IMR-90 (cell line): ENCODE measurements around the gene GHR. TPM values are rescaled to one million over a fixed set of nuclear protein-coding genes. Genes with fewer than 3 reads are reported as not detected.

Experiments used
- ATAC-seq: fragments of 200-7000 bp; cut with Tn5 transposase; 2 replicates; pipeline ENCODE4 v1.9.1; 2020; ENCODE audit warnings: low read depth, mild to moderate bottlenecking, moderate library complexity
- BruUV-seq: library from RNA; stranded (reverse); fragments of 400-500 nt; replicated peaks from 2 replicates; lab custom pipeline; 2021; lab: Mats Ljungman, UMichigan
- CTCF ChIA-PET: fragments of 300-600 bp; formaldehyde crosslinking; extraction: SDS; loops from one replicate; lab custom pipeline; 2021; ENCODE audit warnings: antibody characterized with exemption; lab: Yijun Ruan, JAX
- POLR2A ChIA-PET: fragments of 300-600 bp; sonication (Branson Sonifier 250); formaldehyde crosslinking; loops from one replicate; lab custom pipeline; 2022; ENCODE audit warnings: antibody characterized with exemption; ENCODE audit not compliant: unreplicated experiment; lab: Charles Lee
- DNase-seq: peaks from one replicate; pipeline ENCODE4 v3.0.0; 2013
- H2AFZ ChIP-seq: replicated peaks from 2 replicates; pipeline ENCODE3; 2013; ENCODE audit warnings: low read length, mild to moderate bottlenecking; ENCODE audit not compliant: poor library complexity
- H2AK5ac ChIP-seq: 2 replicates; pipeline ENCODE4 v1.6.1; 2013; ENCODE audit warnings: low read depth, low read length, inconsistent platforms
- H2AK9ac ChIP-seq: replicated peaks from 2 replicates; pipeline ENCODE3; 2013; ENCODE audit warnings: mild to moderate bottlenecking, low read depth, low read length, moderate library complexity; ENCODE audit not compliant: poor library complexity
- H2BK120ac ChIP-seq: 2 replicates; pipeline ENCODE4 v1.6.1; 2013; ENCODE audit warnings: low read depth, low read length, inconsistent platforms
- H2BK15ac ChIP-seq: 3 replicates; pipeline ENCODE4 v1.6.1; 2013; ENCODE audit warnings: low read depth, low read length, inconsistent platforms
- H2BK20ac ChIP-seq: 2 replicates; pipeline ENCODE4 v1.6.1; 2013; ENCODE audit warnings: low read depth, mild to moderate bottlenecking, inconsistent platforms, low read length, moderate library complexity
- H2BK5ac ChIP-seq: 2 replicates; pipeline ENCODE4 v1.6.1; 2013; ENCODE audit warnings: mild to moderate bottlenecking, low read depth, low read length, inconsistent platforms; ENCODE audit not compliant: poor library complexity, severe bottlenecking
- H3K14ac ChIP-seq: replicated peaks from 2 replicates; pipeline ENCODE4 v1.6.1; 2013; ENCODE audit warnings: low read depth, low read length, inconsistent platforms
- H3K18ac ChIP-seq: 2 replicates; pipeline ENCODE4 v1.6.1; 2013; ENCODE audit warnings: low read depth, low read length, control low read depth
- H3K23ac ChIP-seq: 2 replicates; pipeline ENCODE4 v1.6.1; 2013; ENCODE audit warnings: low read depth, low read length, inconsistent platforms
- H3K27ac ChIP-seq: 2 replicates; pipeline ENCODE4 v1.5.1; 2013; ENCODE audit warnings: mild to moderate bottlenecking, control low read depth, low read length; ENCODE audit not compliant: insufficient read depth
- H3K27me3 ChIP-seq: 2 replicates; pipeline ENCODE4 v1.6.1; 2013; ENCODE audit warnings: low read length; ENCODE audit not compliant: control insufficient read depth, insufficient read depth
- H3K36me3 ChIP-seq: 2 replicates; pipeline ENCODE4 v1.6.1; 2013; ENCODE audit warnings: low read length, mixed read lengths; ENCODE audit not compliant: control insufficient read depth, insufficient read depth
- H3K4ac ChIP-seq: 2 replicates; pipeline ENCODE4 v1.6.1; 2013; ENCODE audit warnings: low read depth, low read length, inconsistent platforms
- H3K4me1 ChIP-seq: 2 replicates; pipeline ENCODE4 v1.6.1; 2013; ENCODE audit warnings: low read length, mixed read lengths; ENCODE audit not compliant: control insufficient read depth, insufficient read depth
- H3K4me2 ChIP-seq: 2 replicates; pipeline ENCODE4 v1.6.1; 2013; ENCODE audit warnings: low read depth, mild to moderate bottlenecking, control low read depth, low read length, moderate library complexity
- H3K4me3 ChIP-seq: 2 replicates; pipeline ENCODE4 v1.5.1; 2013; ENCODE audit warnings: low read depth, mild to moderate bottlenecking, control low read depth, low read length, moderate library complexity; ENCODE audit not compliant: insufficient read depth
- H3K56ac ChIP-seq: 2 replicates; pipeline ENCODE4 v1.6.1; 2013; ENCODE audit warnings: low read length, inconsistent platforms; ENCODE audit not compliant: insufficient read depth; ENCODE audit errors: extremely low read depth
- H3K79me1 ChIP-seq, 2 experiments: 2 replicates each; pipeline ENCODE4 v1.6.1; 2013; ENCODE audit warnings: low read length in 2 of 2, inconsistent platforms in 1 of 2, low read depth in 1 of 2
- H3K9ac ChIP-seq: 2 replicates; pipeline ENCODE4 v1.6.1; 2013; ENCODE audit warnings: low read depth, low read length, control low read depth
- H3K9me1 ChIP-seq: 2 replicates; pipeline ENCODE4 v1.6.1; 2013; ENCODE audit warnings: low read length, inconsistent platforms; ENCODE audit not compliant: insufficient read depth
- H3K9me3 ChIP-seq: 2 replicates; pipeline ENCODE4 v1.6.1; 2013; ENCODE audit warnings: low read length; ENCODE audit not compliant: control insufficient read depth, insufficient read depth
- H4K20me1 ChIP-seq: 2 replicates; pipeline ENCODE4 v1.6.1; 2013; ENCODE audit warnings: low read length, inconsistent platforms; ENCODE audit not compliant: insufficient read depth
- H4K5ac ChIP-seq: 2 replicates; pipeline ENCODE4 v1.6.1; 2013; ENCODE audit warnings: mild to moderate bottlenecking, low read depth, low read length, control low read depth
- H4K8ac ChIP-seq, 2 experiments: 2 replicates each; pipeline ENCODE4 v1.6.1; 2013; ENCODE audit warnings: low read depth in 2 of 2, low read length in 2 of 2, control low read depth in 1 of 2, inconsistent platforms in 1 of 2
- H4K91ac ChIP-seq: 2 replicates; pipeline ENCODE4 v1.6.1; 2013; ENCODE audit warnings: low read depth, low read length, inconsistent platforms; ENCODE audit not compliant: insufficient read depth
- NFE2L2 ChIP-seq: fragments of 150-350 bp; IDR thresholded peaks from 2 replicates; pipeline ENCODE4 v1.6.1; 2016; ENCODE audit warnings: low read depth, mild to moderate bottlenecking, low read length
- RCOR1 ChIP-seq: IDR thresholded peaks from 2 replicates; pipeline ENCODE4 v1.6.1; 2012; ENCODE audit warnings: mild to moderate bottlenecking, low read length, improper control_type of control experiment; ENCODE audit not compliant: insufficient replicate concordance
- WGBS, 2 experiments: methylation state at CpG; one replicate each; pipeline versions ENCODE4 v1.1.5 to v1.1.7; 2013; ENCODE audit warnings: missing lambda C conversion rate in 2 of 2; ENCODE audit not compliant: insufficient read length in 1 of 2; ENCODE audit errors: extremely low coverage in 2 of 2; 5-methylcytosine and 5-hydroxymethylcytosine counted together
- dilution Hi-C: fragments of 300-500 bp; cut with HindIII; formaldehyde crosslinking; loops from one replicate; pipeline ENCODE4 v1.14.3; 2018; ENCODE audit warnings: low sequenced_read_pairs; ENCODE audit not compliant: unreplicated experiment
- in situ Hi-C: fragments of 300-500 bp; cut with MboI; formaldehyde crosslinking; loops from 3 replicates; pipeline ENCODE4 v1.14.3; 2019; ENCODE audit warnings: low sequenced_read_pairs, inconsistent platforms, mixed read lengths
- intact Hi-C: fragments of 100-400 bp; cut with micrococcal nuclease; formaldehyde crosslinking; loops from 2 replicates; pipeline ENCODE4 v1.10.0; 2022
- polyA plus RNA-seq, 3 experiments: library from polyadenylated mRNA; depleted of rRNA; stranded (reverse); fragments of >200 nt; gene quantifications; 2 replicates each; pipeline ENCODE4 v1.2.3, GENCODE V29; 2012; ENCODE audit warnings: low replicate concordance in 1 of 3
- total RNA-seq: library from RNA; depleted of rRNA; stranded (reverse); fragments of >200 nt; gene quantifications from 2 replicates; pipeline ENCODE4 v1.2.3, GENCODE V29; 2012

GHR gene
- total and polyA plus RNA-seq, 2 of the 4 experiments (the other 2 are of a cell fraction): 0.36 to 1.1 TPM

DNA sequence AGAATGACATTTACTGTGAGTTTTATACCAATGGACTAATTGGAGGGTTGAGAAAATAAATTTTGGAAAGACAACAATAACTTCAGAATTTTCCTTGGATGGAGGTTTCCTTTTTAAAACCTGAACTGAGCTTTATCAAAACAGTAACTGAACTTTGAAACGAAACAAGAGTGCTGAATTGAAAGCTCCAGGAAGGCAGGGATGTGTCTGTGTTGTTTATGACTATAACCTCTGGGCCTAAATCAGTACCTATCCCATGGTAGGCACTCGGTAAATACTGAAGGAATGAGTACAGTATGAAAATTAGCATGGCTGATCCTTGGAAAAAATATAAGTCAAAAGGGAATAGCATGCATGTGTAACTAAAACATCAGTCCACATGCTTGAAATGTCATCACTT lies 93.9 kb downstream of the GHR start:
- Histone ChIP-seq H3K4me3 (no peak overlapping the region), H2BK5ac (no peak overlapping the region), H2AK9ac (no peak overlapping the region), H3K27me3 (no peaks in the 10 kb centered on the region), H3K56ac (no peak overlapping the region), H3K36me3 (no peaks in the 10 kb centered on the region), H3K4me1 (no peaks in the 10 kb centered on the region), H2BK20ac (no peak overlapping the region), H3K23ac (no peak overlapping the region), H3K9ac (no peak overlapping the region), H3K9me3 (no peaks in the 10 kb centered on the region), H3K4me2 (no peak overlapping the region), H4K20me1 (no peaks in the 10 kb centered on the region), H3K79me1 (no peaks in the 10 kb centered on the region), H3K9me1 (no peaks in the 10 kb centered on the region), H2BK120ac (no peak overlapping the region), H2AK5ac (no peak overlapping the region), H2AFZ (no peak overlapping the region), H3K4ac (no peak overlapping the region), H3K18ac (no peak overlapping the region), H4K8ac (no peak overlapping the region), H3K27ac (no peak overlapping the region), H4K5ac (no peak overlapping the region), H4K91ac (no peak overlapping the region), H2BK15ac (no peak overlapping the region), H3K14ac (no peak overlapping the region)
- dilution Hi-C loops (no loop called here), in situ Hi-C loops (no loop called here), intact Hi-C loops (no loop called here)
- BruUV-seq: no TSS peak
- TF ChIP-seq NFE2L2: no peak
- TF ChIP-seq RCOR1: no peak
- ChIA-PET CTCF (no interaction called here), POLR2A (no interaction called here)
- DNase-seq (no peak), ATAC-seq (no peak)
- WGBS, 2 experiments: no CpG with 5 or more reads among the region's 2 CpGs
